Uterine smooth muscle cell (primary cell): ENCODE measurements around the gene KRTAP10-5. TPM values are rescaled to one million over a fixed set of nuclear protein-coding genes. Genes with fewer than 3 reads are reported as not detected.

Source experiments
- total RNA-seq: library from RNA; depleted of rRNA; stranded (reverse); fragments of >200 nt; gene quantifications from 2 replicates; pipeline ENCODE4 v1.2.3, GENCODE V29; 2014

The KRTAP10-5 gene, protein sequence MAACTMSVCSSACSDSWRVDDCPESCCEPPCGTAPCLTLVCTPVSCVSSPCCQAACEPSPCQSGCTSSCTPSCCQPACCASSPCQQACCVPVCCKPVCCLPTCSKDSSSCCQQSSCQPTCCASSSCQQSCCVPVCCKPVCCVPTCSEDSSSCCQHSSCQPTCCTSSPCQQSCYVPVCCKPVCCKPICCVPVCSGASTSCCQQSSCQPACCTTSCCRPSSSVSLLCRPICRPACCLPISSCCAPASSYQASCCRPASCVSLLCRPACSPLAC
- not detected in 2 replicates for total RNA-seq

DNA sequence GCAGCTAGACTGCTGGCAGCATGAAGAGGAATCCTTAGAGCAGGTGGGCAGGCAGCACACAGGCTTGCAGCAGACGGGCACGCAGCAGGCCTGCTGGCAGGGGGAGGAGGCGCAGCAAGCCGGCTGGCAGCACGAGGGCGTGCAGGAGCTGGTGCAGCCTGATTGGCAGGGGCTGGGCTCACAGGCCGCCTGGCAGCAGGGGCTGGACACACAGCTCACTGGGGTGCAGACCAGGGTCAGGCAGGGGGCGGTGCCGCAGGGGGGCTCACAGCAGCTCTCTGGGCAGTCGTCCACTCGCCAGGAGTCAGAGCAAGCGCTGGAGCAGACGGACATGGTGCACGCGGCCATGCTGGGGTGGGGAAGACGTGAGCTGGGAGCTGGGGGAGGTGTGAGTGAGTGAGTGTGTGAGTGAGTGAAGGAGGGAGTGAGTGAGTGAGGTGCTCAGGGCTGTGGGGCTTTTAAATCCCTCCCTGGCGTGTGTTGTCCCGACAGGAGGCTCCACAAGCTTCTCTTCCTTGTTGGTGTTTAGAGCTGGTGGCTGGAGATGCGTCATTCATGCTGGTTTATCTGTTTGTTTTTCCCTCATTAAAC, at the start of gene KRTAP10-5:
TSS of gene KRTAP10-5 (minus strand) at position 374 of the 591 bp plus-strand sequence. CDS start at position 348, 26 bp downstream.

DNA sequence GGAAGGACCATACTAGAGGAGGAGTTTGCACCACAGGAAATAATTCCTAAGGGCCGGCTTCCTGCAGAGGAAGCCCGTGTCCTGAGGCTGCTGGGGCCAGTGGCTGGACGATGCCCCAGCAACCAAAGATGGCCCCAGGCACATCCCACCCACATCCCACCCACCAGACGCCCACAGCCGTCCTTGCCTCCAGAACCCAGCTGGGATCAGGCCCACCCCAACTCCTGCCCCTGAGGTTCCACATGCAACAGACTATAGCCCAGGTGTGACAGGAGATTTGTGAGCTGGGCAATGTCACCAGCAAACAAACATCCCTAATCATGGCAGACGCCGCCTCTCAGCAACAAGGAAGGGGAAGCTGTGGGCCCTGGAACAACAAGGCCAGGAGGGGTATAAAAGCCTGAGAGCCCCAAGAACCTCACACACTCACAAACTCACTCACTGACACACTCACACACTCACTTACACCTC, 46.3 kb upstream of the KRTAP10-5 start, which contains the start of gene KRTAP10-9:
TSS of gene KRTAP10-9 (plus strand) at position 421 of the 471 bp plus-strand sequence. CDS start 79 bp downstream, outside the sequence.

DNA sequence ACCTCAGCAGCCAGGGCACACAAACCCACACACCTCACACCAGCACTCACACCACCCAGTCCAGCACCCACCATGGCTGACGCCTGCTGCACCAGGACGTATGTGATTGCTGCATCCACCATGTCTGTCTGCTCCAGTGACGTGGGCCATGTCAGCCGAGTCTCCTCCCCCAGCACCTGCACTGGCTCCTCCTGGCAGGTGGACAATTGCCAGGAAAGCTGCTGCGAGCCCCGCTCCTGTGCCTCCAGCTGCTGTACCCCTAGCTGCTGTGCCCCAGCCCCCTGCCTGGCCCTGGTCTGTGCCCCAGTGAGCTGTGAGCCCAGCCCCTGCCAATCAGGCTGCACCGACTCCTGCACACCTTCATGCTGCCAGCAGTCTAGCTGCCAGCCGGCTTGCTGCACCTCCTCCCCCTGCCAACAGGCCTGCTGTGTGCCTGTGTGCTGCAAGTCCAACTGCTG, 31.7 kb upstream of the KRTAP10-5 start, which contains the start of gene KRTAP10-8:
TSS of gene KRTAP10-8 (plus strand) at position 51 of the 458 bp plus-strand sequence. CDS start at position 73, 22 bp downstream.

DNA sequence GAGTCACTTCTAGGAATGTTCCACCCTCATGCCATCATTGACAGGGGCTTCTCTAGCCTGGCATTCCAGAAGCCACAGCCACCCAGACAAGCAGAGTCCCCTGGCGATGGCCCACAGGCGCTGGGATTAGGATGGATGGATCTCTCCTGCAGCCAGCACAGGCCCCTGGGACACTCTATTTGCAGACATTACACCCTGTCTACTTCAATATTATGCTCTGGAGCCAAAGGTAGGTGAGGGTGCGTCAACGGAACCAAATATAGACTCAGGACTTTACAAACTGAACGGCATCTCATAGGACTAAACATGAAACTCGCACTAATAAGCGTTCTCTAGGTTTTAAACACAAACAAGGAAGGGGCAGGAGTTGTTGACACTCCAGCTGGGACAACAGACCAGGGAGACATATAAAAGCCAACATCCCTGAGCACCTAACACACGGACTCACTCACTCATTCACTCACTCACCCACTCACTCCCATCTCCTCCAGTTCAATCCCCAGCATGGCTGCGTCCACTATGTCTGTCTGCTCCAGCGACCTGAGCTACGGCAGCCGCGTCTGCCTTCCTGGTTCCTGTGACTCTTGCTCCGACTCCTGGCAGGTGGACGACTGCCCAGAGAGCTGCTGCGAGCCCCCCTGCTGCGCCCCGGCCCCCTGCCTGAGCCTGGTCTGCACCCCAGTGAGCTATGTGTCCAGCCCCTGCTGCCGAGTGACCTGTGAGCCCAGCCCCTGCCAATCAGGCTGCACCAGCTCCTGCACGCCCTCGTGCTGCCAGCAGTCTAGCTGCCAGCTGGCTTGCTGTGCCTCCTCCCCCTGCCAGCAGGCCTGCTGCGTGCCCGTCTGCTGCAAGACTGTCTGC, 19.9 kb upstream of the KRTAP10-5 start, which contains the start of gene KRTAP10-7:
TSS of gene KRTAP10-7 (plus strand) at position 480 of the 861 bp plus-strand sequence. CDS start at position 505, 25 bp downstream.

DNA sequence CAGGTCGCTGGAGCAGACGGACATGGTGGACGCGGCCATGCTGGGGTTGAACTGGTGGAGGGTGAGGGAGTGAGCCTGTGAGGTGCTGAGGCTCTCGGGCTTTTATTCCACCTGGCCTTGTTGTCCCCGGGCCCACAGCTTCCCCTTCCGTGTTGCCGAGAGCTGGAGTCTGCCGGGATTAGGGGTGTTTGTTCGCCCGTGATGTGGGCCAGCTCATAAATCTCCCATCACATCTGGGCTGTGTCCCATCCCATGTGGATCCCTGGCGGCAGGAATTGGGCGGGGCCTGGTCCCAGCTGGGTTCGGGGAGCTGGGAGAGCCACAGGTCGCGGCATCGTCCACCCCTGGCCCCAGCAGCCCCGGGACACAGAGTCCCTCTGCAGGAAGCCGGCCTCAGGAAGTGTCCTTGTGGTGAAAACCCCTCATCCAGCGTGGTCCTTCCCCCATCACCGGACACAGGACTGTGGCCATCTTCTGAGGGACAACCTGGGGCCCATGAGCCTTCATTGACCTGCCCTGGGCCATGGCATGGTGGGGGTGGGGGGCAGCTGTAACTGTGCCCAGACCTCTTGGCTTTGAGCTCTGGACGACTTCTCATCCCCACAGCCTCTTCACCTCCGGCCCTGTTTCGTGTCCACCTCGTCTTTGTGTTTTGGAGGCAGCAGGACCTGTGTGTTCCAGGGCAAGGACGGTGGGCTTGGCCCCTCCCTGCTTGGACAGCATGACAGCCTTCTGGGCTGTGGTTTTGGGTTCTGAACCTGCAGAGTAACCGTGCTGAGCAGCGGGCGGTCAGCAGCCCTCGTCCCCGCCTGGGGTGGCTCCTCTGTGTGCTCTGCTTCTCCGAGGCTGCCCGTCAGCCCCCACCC, 12.3 kb upstream of the KRTAP10-5 start, which contains the start of gene KRTAP10-6:
TSS of gene KRTAP10-6 (minus strand) at position 60 of the 866 bp plus-strand sequence. CDS start at position 39, 21 bp downstream.

DNA sequence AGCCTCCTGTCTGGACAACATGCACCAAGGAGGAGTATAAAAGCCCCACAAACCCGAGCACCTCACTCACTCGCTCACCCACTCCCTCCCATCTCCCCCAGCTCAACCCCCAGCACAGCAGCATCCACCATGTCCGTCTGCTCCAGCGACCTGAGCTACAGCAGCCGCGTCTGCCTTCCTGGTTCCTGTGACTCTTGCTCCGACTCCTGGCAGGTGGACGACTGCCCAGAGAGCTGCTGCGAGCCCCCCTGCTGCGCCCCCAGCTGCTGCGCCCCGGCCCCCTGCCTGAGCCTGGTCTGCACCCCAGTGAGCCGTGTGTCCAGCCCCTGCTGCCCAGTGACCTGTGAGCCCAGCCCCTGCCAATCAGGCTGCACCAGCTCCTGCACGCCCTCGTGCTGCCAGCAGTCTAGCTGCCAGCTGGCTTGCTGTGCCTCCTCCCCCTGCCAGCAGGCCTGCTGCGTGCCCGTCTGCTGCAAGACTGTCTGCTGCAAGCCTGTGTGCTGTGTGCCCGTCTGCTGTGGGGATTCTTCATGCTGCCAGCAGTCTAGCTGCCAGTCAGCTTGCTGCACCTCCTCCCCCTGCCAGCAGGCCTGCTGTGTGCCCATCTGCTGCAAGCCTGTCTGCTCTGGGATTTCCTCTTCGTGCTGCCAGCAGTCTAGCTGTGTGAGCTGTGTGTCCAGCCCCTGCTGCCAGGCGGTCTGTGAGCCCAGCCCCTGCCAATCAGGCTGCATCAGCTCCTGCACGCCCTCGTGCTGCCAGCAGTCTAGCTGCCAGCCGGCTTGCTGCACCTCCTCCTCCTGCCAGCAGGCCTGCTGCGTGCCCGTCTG, 6.6 kb downstream of the KRTAP10-5 start, which contains the start of gene KRTAP10-4:
TSS of gene KRTAP10-4 (plus strand) at position 100 of the 827 bp plus-strand sequence. CDS start at position 130, 30 bp downstream.

DNA sequence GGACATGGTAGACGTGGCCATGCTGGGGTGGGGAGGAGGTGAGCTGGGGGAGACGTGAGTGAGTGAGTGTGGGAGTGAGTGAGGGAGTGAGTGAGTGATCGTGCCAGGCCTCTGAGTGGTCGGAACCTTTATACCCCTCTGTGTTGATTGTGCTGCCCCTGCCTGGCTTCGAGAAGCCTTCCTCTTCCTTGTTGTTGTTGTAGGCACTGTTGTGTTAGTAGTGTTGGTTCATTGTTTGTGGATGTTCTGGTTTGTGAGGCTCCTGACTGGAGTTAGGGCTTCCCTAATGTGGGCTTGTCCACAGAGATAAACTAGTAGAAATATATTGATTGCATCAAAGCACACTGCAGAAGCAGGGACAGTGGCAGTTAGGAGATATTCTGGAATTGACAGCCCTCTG, 21.7 kb downstream of the KRTAP10-5 start, which contains the start of gene KRTAP10-3:
TSS of gene KRTAP10-3 (minus strand) at position 101 of the 400 bp plus-strand sequence. CDS start at position 21, 80 bp downstream.

DNA sequence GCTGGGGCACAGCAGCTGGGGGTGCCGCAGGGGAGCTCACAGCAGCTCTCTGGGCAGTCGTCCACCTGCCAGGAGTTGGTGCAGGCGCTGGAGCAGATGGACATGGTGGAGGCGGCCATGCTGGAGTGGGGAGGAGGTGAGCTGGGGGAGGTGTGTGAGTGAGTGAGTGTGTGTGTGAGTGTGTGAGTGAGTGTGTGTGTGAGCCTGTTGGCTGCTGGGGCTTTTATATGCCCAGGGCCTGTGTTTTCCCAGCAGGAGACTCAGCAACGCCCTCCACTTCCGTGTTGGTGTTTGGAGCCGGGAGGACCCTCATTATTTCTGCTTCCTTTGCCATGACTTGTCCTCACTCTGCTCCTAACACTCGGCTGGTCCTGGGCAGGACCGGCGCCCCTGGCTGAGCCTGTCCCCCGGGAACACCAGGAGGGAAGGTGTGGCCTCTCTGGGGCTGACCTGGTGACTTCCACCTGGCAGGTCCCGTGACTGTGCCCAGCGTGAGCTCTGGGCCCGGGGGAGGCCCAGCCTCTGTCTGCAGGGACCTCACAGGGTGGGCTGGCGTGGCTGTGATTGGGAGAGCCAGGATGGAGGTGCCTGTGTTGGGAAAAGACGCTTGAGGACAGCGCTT, 29.0 kb downstream of the KRTAP10-5 start, which contains the start of gene KRTAP10-2:
TSS of gene KRTAP10-2 (minus strand) at position 166 of the 622 bp plus-strand sequence. CDS start at position 119, 47 bp downstream.

DNA sequence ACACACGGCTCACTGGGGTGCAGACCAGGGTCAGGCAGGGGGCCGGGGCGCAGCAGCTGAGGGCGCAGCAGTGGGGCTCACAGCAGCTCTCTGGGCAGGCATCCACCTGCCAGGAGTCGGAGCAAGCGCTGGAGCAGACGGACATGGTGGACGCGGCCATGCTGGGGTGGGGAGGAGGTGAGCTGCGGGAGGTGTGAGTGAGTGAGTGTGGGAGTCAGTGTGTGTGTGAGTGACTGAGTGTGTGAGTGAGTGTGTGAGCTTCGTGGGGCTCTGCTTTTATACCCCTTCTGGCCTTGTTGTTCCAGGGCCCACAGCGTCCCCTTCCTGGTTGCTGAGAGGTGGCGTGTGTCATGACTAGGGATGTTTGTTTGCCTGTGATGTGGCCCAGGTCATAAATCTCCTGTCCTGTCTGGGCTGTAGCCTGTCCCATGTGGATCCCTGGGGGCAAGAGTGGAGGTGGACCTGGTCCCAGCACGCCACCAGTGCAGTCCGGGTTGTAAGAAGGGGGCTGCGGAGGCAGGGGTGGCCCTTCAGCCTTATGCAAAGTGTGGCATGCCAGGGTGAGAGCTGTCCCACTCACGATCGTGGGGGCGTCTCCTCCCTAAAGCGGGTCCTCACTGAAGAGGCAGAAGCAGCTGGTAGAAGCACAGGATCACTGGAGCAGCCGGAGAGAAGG, 40.3 kb downstream of the KRTAP10-5 start, which contains the start of gene KRTAP10-1:
TSS of gene KRTAP10-1 (minus strand) at position 205 of the 676 bp plus-strand sequence. CDS start at position 160, 45 bp downstream.

Other genes with a start within 250 kb of the KRTAP10-5 start
- 10.8 and 13.1 TPM in 2 replicates for gene CFAP410, start 241.2 kb downstream of the KRTAP10-5 start, total RNA-seq
- under 0.01 TPM in 1 of 2 replicates, not detected in the other for gene TRPM2, start 227.0 kb downstream of the KRTAP10-5 start, total RNA-seq
- 0.33 and 0.37 TPM in 2 replicates for gene LRRC3, start 125.1 kb downstream of the KRTAP10-5 start, total RNA-seq
- not detected in 2 replicates for gene KRTAP10-1, start 40.4 kb downstream of the KRTAP10-5 start, total RNA-seq
- gene KRTAP10-2, start 29.1 kb downstream of the KRTAP10-5 start, total RNA-seq = not detected in 2 replicates
- gene KRTAP10-3, start 21.8 kb downstream of the KRTAP10-5 start, total RNA-seq = not detected in 2 replicates
- gene KRTAP10-4, start 6.9 kb downstream of the KRTAP10-5 start, total RNA-seq = not detected in 2 replicates
- gene KRTAP10-6, start 11.9 kb upstream of the KRTAP10-5 start, total RNA-seq = not detected in 2 replicates
- gene KRTAP10-7, start 20.0 kb upstream of the KRTAP10-5 start, total RNA-seq = not detected in 2 replicates
- gene KRTAP10-8, start 31.5 kb upstream of the KRTAP10-5 start, total RNA-seq = not detected in 2 replicates
- gene KRTAP10-9, start 46.5 kb upstream of the KRTAP10-5 start, total RNA-seq = not detected in 2 replicates
- not detected in 2 replicates for gene KRTAP10-10, start 56.8 kb upstream of the KRTAP10-5 start, total RNA-seq
- gene KRTAP10-11, start 65.8 kb upstream of the KRTAP10-5 start, total RNA-seq = not detected in 2 replicates
- gene KRTAP12-4, start 74.1 kb upstream of the KRTAP10-5 start, total RNA-seq = not detected in 2 replicates
- gene KRTAP12-3, start 77.3 kb upstream of the KRTAP10-5 start, total RNA-seq = not detected in 2 replicates
- not detected in 2 replicates for gene KRTAP12-2, start 86.3 kb upstream of the KRTAP10-5 start, total RNA-seq
- gene KRTAP12-1, start 101.6 kb upstream of the KRTAP10-5 start, total RNA-seq = not detected in 2 replicates
- not detected in 2 replicates for gene KRTAP10-12, start 116.6 kb upstream of the KRTAP10-5 start, total RNA-seq
- gene TSPEAR, start 131.0 kb upstream of the KRTAP10-5 start, total RNA-seq = not detected in 2 replicates
- gene UBE2G2, start 221.2 kb upstream of the KRTAP10-5 start, total RNA-seq = 56.4 and 66.0 TPM in 2 replicates
- 71.0 and 119 TPM in 2 replicates for gene SUMO3, start 237.5 kb upstream of the KRTAP10-5 start, total RNA-seq